ENCODE measurements around the gene SKIC2.

SKIC2 gene

DNA sequence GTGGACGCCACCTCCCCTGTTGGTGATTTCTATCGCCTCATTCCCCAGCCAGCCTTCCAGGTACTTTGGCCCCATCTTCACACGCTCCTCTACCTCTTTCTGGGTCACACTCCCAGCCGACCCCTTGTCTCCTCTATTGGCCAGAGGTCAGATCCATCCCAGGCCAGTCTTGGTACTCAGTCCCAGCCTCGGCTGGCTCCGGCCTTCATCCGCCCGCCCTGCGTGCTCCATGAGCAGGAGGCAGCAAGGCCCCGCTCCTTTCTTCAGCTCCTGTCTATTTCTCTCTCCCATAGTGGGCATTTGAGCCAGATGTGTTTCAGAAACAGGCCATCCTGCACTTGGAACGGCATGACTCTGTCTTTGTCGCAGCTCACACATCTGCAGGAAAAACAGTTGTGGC, 2.6 kb downstream of the SKIC2 start:
- TF ChIP-seq, protein P1, sequence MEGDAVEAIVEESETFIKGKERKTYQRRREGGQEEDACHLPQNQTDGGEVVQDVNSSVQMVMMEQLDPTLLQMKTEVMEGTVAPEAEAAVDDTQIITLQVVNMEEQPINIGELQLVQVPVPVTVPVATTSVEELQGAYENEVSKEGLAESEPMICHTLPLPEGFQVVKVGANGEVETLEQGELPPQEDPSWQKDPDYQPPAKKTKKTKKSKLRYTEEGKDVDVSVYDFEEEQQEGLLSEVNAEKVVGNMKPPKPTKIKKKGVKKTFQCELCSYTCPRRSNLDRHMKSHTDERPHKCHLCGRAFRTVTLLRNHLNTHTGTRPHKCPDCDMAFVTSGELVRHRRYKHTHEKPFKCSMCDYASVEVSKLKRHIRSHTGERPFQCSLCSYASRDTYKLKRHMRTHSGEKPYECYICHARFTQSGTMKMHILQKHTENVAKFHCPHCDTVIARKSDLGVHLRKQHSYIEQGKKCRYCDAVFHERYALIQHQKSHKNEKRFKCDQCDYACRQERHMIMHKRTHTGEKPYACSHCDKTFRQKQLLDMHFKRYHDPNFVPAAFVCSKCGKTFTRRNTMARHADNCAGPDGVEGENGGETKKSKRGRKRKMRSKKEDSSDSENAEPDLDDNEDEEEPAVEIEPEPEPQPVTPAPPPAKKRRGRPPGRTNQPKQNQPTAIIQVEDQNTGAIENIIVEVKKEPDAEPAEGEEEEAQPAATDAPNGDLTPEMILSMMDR (IDR thresholded peaks at IDR 0.05; ENCODE audit: low read depth, low read length, missing control alignments), result no peak
- Histone ChIP-seq H3K27me3 (replicated peaks) (no peaks in the 10 kb centered on the region), H3K27ac (no peak overlapping the region), H3K4me3 (ENCODE audit: low read depth, low read length) (no peak overlapping the region), H3K36me3 (replicated peaks) (peaks cover 47% of the 10 kb centered on the region)
- in situ Hi-C loops (cut with HindIII; ENCODE audit: low pct_ligation_motif_present, low sequenced_read_pairs), result no loop called here
- DNase-seq, result no peak

DNA sequence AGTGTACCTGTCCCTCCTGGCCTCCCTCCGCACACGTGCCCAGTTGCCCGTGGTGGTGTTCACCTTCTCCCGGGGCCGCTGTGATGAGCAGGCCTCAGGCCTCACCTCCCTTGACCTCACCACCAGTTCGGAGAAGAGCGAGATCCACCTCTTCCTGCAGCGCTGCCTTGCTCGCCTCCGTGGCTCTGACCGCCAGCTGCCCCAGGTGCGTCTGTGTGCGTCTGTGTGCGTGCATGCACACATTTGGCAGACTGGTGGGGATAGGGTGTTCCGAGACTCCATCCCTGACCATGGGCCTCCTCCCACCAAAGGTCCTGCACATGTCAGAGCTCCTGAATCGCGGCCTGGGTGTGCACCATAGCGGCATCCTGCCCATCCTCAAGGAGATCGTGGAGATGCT, 4.9 kb downstream of the SKIC2 start:
- in situ Hi-C loops (cut with HindIII; ENCODE audit: low pct_ligation_motif_present, low sequenced_read_pairs), result no loop called here
- no peak for DNase-seq
- no peaks in the 10 kb centered on the region for H3K27me3 ChIP-seq (replicated peaks)
- H3K27ac ChIP-seq, result no peak overlapping the region
- H3K36me3 ChIP-seq (replicated peaks), result peaks cover 69% of the 10 kb centered on the region
- no peak overlapping the region for H3K4me3 ChIP-seq (ENCODE audit: low read depth, low read length)
- TF ChIP-seq, protein P1 (IDR thresholded peaks at IDR 0.05; ENCODE audit: low read depth, low read length, missing control alignments), result no peak

DNA sequence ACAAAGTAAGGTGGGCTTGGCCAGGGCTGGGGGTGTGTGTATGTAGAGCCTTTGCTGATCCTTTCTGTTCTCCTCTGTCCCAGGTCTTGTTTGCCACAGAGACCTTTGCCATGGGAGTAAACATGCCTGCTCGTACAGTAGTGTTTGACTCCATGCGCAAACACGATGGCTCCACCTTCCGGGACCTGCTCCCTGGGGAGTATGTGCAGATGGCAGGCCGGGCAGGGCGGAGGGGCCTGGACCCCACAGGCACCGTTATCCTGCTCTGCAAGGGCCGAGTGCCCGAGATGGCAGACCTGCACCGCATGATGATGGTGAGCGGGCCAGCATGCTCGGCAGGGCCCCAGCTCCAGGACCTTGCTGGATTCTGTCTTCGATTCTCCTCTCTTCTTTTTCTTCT, 6.7 kb downstream of the SKIC2 start:
- peaks cover 79% of the 10 kb centered on the region for H3K36me3 ChIP-seq (replicated peaks)
- no peak for DNase-seq
- TF ChIP-seq, protein P1 (IDR thresholded peaks at IDR 0.05; ENCODE audit: low read depth, low read length, missing control alignments), result no peak
- no peaks in the 10 kb centered on the region for H3K27me3 ChIP-seq (replicated peaks)
- in situ Hi-C loops (cut with HindIII; ENCODE audit: low pct_ligation_motif_present, low sequenced_read_pairs), result no loop called here
- H3K4me3 ChIP-seq (ENCODE audit: low read depth, low read length), result no peak overlapping the region
- no peak overlapping the region for H3K27ac ChIP-seq

DNA sequence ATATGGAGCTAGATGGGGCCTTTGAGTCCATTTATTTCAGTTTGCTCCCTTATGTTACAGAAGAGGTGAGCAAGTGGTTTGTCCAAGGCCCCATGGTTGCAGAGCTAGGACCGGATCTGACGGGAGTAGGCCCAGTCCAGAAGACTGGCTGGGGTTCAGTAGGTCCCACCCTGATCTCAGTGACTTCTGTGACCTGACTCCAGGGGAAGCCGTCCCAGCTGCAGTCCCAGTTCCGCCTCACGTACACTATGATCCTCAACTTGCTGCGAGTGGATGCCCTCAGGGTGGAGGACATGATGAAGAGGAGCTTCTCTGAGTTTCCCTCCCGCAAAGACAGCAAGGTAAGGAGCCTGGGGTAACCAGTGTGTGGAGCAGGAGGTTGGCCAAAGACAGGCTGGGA, 7.5 kb downstream of the SKIC2 start:
- no peak for DNase-seq
- H3K27ac ChIP-seq, result no peak overlapping the region

DNA sequence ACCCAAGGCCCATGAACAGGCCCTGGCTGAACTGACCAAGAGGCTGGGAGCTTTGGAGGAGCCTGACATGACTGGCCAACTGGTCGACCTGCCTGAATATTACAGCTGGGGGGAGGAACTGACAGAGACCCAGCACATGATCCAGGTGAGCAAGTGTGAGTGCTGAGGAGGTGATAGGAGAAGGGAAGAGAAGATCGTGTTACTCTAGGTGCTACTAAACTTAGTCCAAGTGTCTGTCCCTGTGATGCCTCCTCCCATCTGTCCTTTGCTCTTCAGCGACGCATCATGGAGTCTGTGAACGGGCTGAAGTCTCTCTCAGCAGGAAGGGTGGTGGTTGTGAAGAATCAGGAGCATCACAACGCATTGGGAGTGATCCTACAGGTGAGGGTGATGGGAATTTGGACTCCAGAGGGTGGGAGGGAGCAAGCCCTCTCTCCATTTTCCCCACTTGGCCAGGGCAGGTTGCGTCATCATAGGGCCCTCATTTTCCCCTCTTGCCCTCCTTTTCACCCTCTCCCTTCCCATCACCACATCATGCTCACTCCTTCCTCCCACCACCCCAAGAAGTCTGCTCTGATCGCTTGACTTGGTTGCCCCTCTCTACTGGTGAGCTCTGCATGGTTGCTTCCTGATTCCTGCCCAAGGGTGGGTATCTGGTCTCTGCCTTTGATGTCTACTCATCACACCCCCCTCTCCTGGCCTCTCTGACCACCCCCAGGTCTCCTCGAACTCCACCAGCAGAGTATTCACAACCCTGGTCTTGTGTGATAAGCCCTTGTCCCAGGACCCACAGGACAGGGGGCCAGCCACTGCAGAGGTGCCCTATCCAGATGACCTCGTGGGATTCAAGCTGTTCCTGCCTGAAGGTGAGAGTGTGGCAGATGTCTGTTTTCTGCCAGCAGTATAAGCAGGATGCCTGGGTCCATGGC, 8.3 kb downstream of the SKIC2 start:
- Histone ChIP-seq H3K4me3 (ENCODE audit: low read depth, low read length) (no peak overlapping the region), H3K27ac (no peak overlapping the region), H3K27me3 (replicated peaks) (no peaks in the 10 kb centered on the region), H3K36me3 (replicated peaks) (peaks cover 64% of the 10 kb centered on the region)
- TF ChIP-seq, protein P1 (IDR thresholded peaks at IDR 0.05; ENCODE audit: low read depth, low read length, missing control alignments), result no peak
- in situ Hi-C loops (cut with HindIII; ENCODE audit: low pct_ligation_motif_present, low sequenced_read_pairs), result no loop called here
- no peak for DNase-seq

More for the DNA sequence above, 7.5 kb downstream of the SKIC2 start:
- in situ Hi-C loops (cut with HindIII; ENCODE audit: low pct_ligation_motif_present, low sequenced_read_pairs), result no loop called here
- Histone ChIP-seq H3K4me3 (ENCODE audit: low read depth, low read length) (no peak overlapping the region), H3K27me3 (replicated peaks) (no peaks in the 10 kb centered on the region), H3K36me3 (replicated peaks) (peaks cover 71% of the 10 kb centered on the region)
- TF ChIP-seq, protein P1 (IDR thresholded peaks at IDR 0.05; ENCODE audit: low read depth, low read length, missing control alignments), result no peak
